Stimulated activated naive CD4-positive, alpha-beta T cell (primary cell): ENCODE measurements around the gene PRR12.

ENCODE experiments used
- DNase-seq, 6 experiments: peaks; one replicate each; lab custom pipeline; 2025; lab: John Stamatoyannopoulos, UW

Gene PRR12

GRCh38 chr19:49592486-49593232, 1.7 kb downstream of the PRR12 start:
- DNase-seq = peak in 4 of 6 experiments; percentile 40 to 54 (median 50)

DNA sequence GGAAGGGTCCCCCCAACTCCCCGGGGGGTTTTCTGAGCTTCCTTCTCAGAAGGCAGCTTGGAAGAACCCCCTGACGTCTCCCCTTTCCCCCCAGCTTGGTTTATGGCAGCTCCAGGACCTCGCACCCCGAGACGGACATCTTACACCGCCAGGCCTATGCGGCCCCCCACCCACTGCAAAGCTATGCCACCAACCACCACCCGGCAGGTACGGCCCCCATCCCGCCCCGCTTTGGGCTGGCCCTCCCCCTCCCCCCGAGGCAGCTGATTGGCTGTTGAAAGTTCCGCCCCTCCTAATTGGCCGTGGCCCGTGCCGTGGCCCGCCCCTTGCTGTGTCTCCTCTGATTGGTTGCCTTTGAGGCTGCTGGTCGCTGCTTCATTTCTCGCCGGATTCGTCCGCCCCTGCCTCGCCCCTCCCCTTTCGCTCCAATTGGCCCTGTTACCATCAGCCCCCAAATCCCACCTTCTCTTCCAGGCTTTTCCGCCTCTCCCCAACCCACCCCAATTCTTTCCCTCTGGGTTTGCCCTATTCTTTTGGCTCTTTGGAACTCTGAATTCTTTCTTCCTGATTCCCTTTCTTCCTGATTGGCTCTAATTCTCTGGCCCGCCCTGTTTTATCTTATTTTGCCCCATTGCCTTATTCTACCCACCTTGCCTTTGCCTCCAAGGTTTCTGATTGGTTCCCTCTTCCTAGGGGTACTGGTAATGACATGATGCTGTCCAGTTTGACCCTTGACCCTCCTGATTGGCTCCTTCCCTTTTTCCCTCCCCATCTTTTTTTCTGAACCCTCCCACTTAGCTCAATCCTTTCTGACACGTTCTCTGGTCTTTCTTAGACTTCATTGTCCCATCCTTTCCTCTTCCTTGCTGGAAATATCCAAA, 2.5 kb downstream of the PRR12 start:
- peak; percentile 81 to 90 (median 86) for DNase-seq

DNA sequence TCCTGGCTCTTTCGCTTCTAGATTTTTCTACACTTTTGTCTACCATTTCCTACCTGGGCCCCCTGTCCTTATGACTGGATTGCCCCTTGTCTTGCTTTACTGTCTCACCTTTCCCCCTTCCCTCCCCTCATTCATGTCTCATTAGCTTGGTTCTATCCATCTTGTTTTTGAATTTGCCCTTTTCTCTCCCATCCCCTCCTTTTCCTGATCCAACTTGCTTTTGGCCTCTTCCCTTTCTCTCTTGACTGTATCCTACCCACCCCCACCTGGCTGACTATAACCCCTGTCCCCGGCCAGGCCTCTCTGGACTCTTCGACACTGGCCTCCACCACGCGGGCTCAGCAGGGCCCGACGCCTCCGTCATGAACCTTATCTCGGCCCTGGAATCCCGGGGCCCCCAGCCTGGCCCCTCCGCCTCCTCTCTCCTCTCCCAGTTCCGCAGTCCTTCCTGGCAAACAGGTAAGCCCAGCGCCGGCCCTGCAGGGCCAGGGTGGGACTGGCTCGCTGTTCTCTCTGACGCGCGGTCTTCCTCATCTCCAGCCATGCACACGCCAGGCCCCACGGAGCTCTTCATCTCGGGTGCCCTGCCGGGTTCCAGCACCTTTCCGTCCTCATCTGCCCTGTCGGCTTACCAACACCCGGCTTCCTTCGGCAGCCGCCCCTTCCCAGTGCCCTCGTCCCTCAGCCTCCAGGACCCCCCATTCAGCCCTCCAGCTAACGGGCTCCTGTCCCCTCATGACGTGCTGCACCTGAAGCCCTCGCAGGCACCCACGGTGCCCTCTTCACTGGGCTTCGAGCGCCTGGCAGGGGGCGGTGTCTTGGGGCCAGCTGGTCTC, 3.4 kb downstream of the PRR12 start:
- DNase-seq = no peak

GRCh38 chr19:49594993-49595818, 4.2 kb downstream of the PRR12 start:
- DNase-seq = no peak

DNA sequence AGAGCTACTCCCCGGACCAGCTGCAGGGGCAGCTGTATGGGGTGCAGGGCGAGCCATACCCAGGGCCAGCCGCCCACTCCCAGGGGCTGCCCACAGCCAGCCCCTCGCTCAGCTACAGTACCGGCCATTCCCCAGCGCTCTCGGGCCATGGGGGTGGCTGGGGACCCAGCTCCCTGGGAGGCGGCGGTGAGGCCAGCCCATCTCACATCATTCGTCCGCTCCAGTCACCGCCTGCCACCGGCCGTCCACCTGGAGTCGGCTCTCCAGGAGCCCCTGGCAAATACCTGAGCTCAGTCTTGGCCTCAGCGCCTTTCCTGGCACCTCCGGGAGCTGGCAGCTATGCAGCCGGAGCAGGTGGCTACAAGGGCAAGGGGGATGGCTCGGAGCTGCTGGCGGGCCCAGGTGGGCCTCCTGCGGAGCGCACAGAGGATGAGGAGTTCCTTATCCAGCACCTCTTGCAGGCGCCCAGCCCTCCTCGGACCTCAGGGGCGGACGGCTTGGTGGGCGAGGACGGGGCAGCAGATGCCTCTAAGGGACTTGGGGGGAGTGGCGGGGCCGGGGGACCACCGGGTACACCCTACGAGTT, 4.9 kb downstream of the PRR12 start:
- no peak for DNase-seq

GRCh38 chr19:49596407-49596806, 5.4 kb downstream of the PRR12 start:
- DNase-seq = no peak

GRCh38 chr19:49596954-49597702, 6.1 kb downstream of the PRR12 start:
- no peak for DNase-seq

DNA sequence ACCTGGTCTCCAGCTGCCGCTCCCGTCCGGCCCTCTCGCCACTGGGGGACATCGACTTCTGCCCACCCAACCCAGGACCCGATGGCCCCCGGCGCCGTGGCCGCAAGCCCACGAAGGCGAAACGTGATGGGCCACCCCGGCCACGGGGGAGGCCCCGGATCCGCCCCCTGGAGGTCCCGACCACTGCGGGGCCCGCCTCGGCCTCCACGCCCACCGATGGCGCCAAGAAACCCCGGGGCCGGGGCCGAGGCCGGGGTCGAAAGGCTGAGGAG, 6.7 kb downstream of the PRR12 start:
- DNase-seq = no peak

DNA sequence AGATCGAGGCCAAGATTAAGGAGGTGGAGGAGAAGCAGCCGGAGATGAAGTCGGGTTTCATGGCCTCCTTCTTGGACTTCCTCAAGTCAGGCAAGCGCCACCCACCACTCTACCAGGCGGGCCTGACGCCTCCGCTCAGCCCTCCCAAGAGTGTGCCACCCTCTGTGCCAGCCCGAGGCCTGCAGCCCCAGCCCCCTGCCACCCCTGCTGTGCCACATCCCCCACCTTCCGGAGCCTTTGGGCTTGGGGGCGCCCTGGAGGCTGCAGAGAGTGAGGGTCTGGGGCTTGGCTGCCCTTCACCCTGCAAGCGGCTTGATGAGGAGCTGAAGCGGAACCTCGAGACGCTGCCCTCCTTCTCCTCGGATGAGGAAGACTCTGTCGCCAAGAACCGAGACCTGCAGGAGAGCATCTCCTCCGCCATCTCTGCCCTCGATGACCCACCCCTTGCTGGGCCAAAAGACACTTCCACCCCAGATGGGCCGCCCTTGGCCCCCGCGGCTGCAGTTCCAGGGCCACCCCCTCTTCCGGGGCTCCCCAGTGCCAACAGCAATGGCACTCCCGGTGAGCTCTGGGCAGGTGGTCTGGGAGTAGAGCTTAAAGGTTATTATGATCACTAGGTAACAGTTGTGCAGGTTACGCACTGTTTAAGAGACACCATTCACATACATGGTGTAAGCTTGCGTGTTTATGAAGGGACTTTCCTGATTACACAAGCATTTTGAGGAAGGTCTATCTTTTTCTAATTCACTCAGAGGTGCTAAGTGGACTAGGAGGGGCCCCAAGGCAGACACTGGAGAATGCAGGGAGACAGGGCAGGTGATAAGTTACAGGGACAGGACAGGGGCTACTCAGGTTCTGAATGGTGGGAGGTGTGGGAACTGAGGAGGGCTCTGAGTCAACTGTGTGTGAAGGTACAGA, 8.7 kb downstream of the PRR12 start:
- DNase-seq = no peak

- DNase-seq = no peak
Measured at GRCh38 chr19:49601482-49602038, 10.6 kb downstream of the PRR12 start.

DNA sequence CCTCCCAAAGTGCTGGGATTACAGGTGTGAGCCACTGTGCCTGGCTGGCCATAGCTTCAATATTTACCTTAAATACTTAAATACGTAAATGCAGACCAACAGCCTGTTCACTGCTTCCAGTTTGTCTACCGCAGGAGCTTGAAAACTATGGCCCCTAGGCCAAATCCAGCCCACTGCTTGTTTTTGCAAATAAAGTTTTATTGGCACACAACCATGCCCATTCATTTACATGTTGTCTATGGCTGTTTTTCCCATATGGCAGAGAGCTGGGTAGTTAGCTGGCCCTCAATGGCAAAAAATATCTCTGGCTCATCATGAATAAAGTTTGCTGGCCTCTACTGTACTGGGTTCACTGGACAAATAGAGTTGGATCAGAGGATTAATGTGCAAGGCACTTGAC, 11.8 kb downstream of the PRR12 start:
- DNase-seq = no peak

GRCh38 chr19:49605605-49606004, 14.6 kb downstream of the PRR12 start:
- DNase-seq = no peak

DNA sequence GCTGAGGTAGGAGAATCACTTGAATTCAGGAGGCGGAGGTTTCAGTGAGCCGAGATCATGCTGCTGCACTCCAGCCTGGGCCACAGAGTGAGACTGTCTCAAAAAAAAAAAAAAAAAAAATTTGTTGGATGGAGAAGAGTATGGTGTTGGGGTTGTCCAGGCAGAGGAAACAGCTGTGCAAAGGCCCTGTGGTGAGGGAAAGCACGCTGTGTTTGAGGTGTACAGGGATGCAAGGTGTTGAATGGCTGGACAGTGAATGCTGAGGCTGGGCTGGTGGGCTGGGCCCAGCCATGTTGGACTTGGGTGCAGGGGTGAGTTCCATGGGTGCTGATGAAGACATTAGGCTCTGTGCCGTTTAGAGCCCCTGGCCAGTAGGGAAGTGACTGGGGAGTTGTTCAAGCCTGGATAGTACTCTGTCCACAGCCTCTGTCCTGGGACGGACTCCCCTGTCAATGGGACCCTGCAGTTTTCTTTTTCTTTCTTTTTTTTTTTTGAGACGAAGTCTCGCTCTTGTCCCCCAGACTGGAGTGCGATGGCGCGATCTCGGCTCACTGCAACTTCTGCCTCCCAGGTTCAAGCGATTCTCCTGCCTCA, 18.6 kb downstream of the PRR12 start:
- DNase-seq = no peak

DNA sequence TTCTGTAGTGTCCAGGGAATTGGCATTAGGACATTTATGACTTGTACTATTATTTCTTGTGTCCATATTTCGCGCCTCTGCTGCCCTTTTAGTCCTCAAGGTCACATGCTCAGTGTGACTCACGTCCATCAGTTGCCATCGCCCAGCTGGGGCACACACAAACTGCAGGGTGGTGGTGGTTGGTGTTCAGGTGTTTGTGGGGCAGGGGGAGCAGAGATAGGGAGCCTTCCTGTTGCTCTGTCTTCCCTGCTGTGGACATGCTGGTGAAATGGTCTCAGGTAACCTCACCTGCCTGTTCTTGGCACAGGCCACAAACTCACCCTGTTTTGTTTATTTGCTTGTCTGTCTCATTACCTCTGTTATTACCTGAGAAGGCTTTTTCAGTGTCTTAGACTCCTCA, 22.4 kb downstream of the PRR12 start:
- no peak for DNase-seq

DNA sequence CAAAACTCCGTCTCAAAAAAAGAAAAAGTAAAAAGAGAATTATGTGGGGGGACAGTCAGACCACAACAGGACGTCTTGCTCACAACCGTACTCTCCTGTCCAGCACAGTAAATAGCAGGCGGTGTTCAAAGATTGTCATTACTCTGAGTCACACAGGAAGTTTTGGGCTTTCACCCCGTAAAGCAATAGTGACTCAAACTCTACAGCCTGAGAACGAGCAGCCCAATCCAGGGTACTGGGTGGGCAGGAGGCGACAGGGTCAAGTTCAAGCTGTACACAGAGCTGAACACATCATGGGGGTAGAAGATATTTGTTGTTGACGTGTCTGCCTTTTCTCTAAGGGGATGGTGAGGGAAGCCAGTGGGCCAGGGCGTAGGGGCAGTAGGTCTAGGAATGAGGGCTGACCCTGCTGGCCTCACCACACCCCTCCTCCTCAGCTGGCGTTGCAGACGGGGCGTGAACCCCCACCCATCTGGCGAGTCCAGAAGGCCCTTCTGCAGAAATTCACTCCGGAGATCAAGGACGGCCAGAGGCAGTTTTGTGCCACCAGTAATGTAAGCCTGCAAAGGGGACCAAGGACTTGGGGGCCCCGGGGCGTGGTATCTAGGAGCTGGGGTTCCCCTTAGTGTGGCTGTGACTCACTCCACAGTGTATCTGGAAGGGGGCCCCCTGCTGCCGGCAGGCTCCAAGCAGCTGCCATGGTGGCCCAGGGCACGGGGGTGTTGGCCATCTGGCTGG, 23.3 kb downstream of the PRR12 start:
- DNase-seq = no peak

DNA sequence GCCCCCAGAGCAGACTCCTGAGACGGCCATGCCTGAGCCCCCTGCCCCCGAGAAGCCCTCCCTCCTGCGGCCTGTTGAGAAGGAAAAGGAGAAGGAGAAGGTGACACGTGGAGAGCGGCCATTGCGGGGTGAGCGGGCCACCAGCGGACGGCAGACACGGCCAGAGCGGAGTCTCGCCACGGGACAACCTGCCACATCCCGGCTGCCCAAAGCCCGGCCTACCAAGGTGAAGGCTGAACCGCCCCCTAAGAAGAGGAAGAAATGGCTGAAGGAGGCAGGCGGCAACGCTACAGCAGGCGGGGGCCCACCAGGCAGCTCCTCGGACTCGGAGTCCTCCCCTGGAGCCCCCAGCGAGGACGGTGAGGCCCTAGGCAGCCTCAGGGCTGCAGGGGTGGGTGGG, 24.9 kb downstream of the PRR12 start:
- no peak for DNase-seq

GRCh38 chr19:49616532-49616931, 25.6 kb downstream of the PRR12 start:
- DNase-seq = no peak

- no peak for DNase-seq
Measured at GRCh38 chr19:49616945-49617344, 26.0 kb downstream of the PRR12 start.
